H9 (cell line): Measurements from ENCODE around the gene IFNG-AS1. TPM values are rescaled to one million over a fixed set of nuclear protein-coding genes. Genes with fewer than 3 reads are reported as not detected.

Experiments used
- DNase-seq: peaks from one replicate; pipeline ENCODE4 v3.0.0-alpha.2; 2017
- H2AFZ ChIP-seq: one replicate; pipeline ENCODE4 v1.6.1; 2013; ENCODE audit warnings: mild to moderate bottlenecking, low read length, control low read depth, moderate library complexity
- H2AK5ac ChIP-seq: 2 replicates; pipeline ENCODE4 v1.6.1; 2013; ENCODE audit warnings: low read length, control low read depth, mixed read lengths; ENCODE audit not compliant: insufficient read length
- H2BK120ac ChIP-seq: one replicate; pipeline ENCODE4 v1.6.1; 2013; ENCODE audit warnings: low read depth, mild to moderate bottlenecking, low read length, control low read depth, inconsistent platforms; ENCODE audit not compliant: poor library complexity, severe bottlenecking
- H2BK12ac ChIP-seq: 2 replicates; pipeline ENCODE4 v1.6.1; 2013; ENCODE audit warnings: low read length, control low read depth, mixed read lengths, low read depth; ENCODE audit not compliant: insufficient read length
- H2BK15ac ChIP-seq: 2 replicates; pipeline ENCODE4 v1.6.1; 2013; ENCODE audit warnings: low read depth, low read length, control low read depth
- H2BK20ac ChIP-seq: one replicate; pipeline ENCODE4 v1.6.1; 2013; ENCODE audit warnings: low read depth, mild to moderate bottlenecking, low read length, control low read depth, inconsistent platforms; ENCODE audit not compliant: poor library complexity, severe bottlenecking
- H2BK5ac ChIP-seq: 2 replicates; pipeline ENCODE4 v1.6.1; 2013; ENCODE audit warnings: low read length, control low read depth, mixed read lengths; ENCODE audit not compliant: insufficient read length
- H3K14ac ChIP-seq: 2 replicates; pipeline ENCODE4 v1.6.1; 2013; ENCODE audit warnings: low read length, control low read depth; ENCODE audit not compliant: insufficient read depth
- H3K18ac ChIP-seq: 2 replicates; pipeline ENCODE4 v1.6.1; 2013; ENCODE audit warnings: low read depth, mild to moderate bottlenecking, mixed read lengths, low read length, control low read depth; ENCODE audit not compliant: insufficient read length
- H3K23ac ChIP-seq: 2 replicates; pipeline ENCODE4 v1.6.1; 2013; ENCODE audit warnings: low read length, control low read depth, mixed read lengths, low read depth; ENCODE audit not compliant: insufficient read length
- H3K23me2 ChIP-seq: 2 replicates; pipeline ENCODE4 v1.6.1; 2013; ENCODE audit warnings: low read depth, mild to moderate bottlenecking, mixed read lengths, low read length, control low read depth; ENCODE audit not compliant: insufficient read length, poor library complexity, severe bottlenecking
- H3K27ac ChIP-seq: 2 replicates; pipeline ENCODE4 v1.5.1; 2013; ENCODE audit warnings: low read length, control low read depth, mixed read lengths, low read depth; ENCODE audit not compliant: insufficient read length
- H3K27me3 ChIP-seq: 2 replicates; pipeline ENCODE4 v1.6.1; 2013; ENCODE audit warnings: low read length, control low read depth, inconsistent platforms; ENCODE audit not compliant: insufficient read depth
- H3K4ac ChIP-seq: 2 replicates; pipeline ENCODE4 v1.6.1; 2013; ENCODE audit warnings: low read depth, mild to moderate bottlenecking, control low read depth, inconsistent platforms, low read length, moderate library complexity
- H3K4me1 ChIP-seq: 2 replicates; pipeline ENCODE4 v1.6.1; 2013; ENCODE audit warnings: low read length, control low read depth, inconsistent platforms; ENCODE audit not compliant: insufficient read depth
- H3K4me2 ChIP-seq: 2 replicates; pipeline ENCODE4 v1.6.1; 2013; ENCODE audit warnings: low read length, control low read depth, mixed read lengths; ENCODE audit not compliant: insufficient read length, insufficient read depth
- H3K56ac ChIP-seq: 2 replicates; pipeline ENCODE4 v1.6.1; 2013; ENCODE audit warnings: low read depth, mild to moderate bottlenecking, mixed read lengths, low read length, control low read depth; ENCODE audit not compliant: insufficient read length
- H3K79me1 ChIP-seq: 2 replicates; pipeline ENCODE4 v1.6.1; 2013; ENCODE audit warnings: low read depth, mild to moderate bottlenecking, moderate library complexity, low read length, control low read depth, inconsistent platforms; ENCODE audit not compliant: insufficient read depth, poor library complexity, severe bottlenecking
- H3K79me2 ChIP-seq: 2 replicates; pipeline ENCODE4 v1.6.1; 2013; ENCODE audit warnings: low read length, control low read depth, inconsistent platforms; ENCODE audit not compliant: insufficient read depth
- H3K9ac ChIP-seq: 2 replicates; pipeline ENCODE4 v1.6.1; 2013; ENCODE audit warnings: low read length, control low read depth, mixed read lengths; ENCODE audit not compliant: insufficient read length; ENCODE audit errors: extremely low read depth
- H3K9me3 ChIP-seq: one replicate; pipeline ENCODE4 v1.6.1; 2013; ENCODE audit warnings: low read depth, low read length, inconsistent platforms; ENCODE audit not compliant: control insufficient read depth
- H3T11ph ChIP-seq: one replicate; pipeline ENCODE4 v1.6.1; 2013; ENCODE audit warnings: mild to moderate bottlenecking, low read length, control low read depth, inconsistent platforms
- H4K20me1 ChIP-seq: one replicate; pipeline ENCODE4 v1.6.1; 2013; ENCODE audit not compliant: control insufficient read depth, insufficient read length, insufficient read depth
- H4K5ac ChIP-seq: 2 replicates; pipeline ENCODE4 v1.6.1; 2013; ENCODE audit warnings: low read depth, mild to moderate bottlenecking, mixed read lengths, low read length, control low read depth; ENCODE audit not compliant: insufficient read length
- H4K8ac ChIP-seq: replicated peaks from 2 replicates; pipeline ENCODE4 v1.6.1; 2013; ENCODE audit warnings: low read length, control low read depth, mixed read lengths, low read depth; ENCODE audit not compliant: insufficient read length
- H4K91ac ChIP-seq: 2 replicates; pipeline ENCODE4 v1.6.1; 2013; ENCODE audit warnings: low read depth, mild to moderate bottlenecking, moderate library complexity, mixed read lengths, low read length, control low read depth; ENCODE audit not compliant: insufficient read length
- H3K27ac Mint-ChIP-seq, 3 experiments: 2 replicates in 2 of 3; 3 replicates in 1 of 3; pipeline ENCODE4 v1.8.0; 2020 to 2021; ENCODE audit warnings: mixed read lengths in 3 of 3, mild to moderate bottlenecking in 1 of 3, moderate library complexity in 1 of 3
- H3K27me3 Mint-ChIP-seq: 2 replicates; pipeline ENCODE4 v1.8.0; 2021; ENCODE audit warnings: low read depth, mild to moderate bottlenecking, moderate library complexity, mixed read lengths
- H3K36me3 Mint-ChIP-seq, 3 experiments: 2 replicates in 2 of 3; 3 replicates in 1 of 3; pipeline ENCODE4 v1.8.0; 2020 to 2021; ENCODE audit warnings: low read depth in 3 of 3, mixed read lengths in 3 of 3; ENCODE audit not compliant: insufficient read depth in 1 of 3
- H3K4me1 Mint-ChIP-seq, 2 experiments: 2 replicates each; pipeline ENCODE4 v1.8.0; 2020; ENCODE audit warnings: mixed read lengths in 2 of 2
- H3K4me3 Mint-ChIP-seq, 2 experiments: 2 replicates in 1 of 2; 3 replicates in 1 of 2; pipeline ENCODE4 v1.8.0; 2020 to 2021; ENCODE audit warnings: mild to moderate bottlenecking in 2 of 2, mixed read lengths in 2 of 2, moderate library complexity in 1 of 2
- H3K9me3 Mint-ChIP-seq, 2 experiments: 2 replicates in 1 of 2; 3 replicates in 1 of 2; pipeline ENCODE4 v1.8.0; 2020; ENCODE audit warnings: mild to moderate bottlenecking in 2 of 2, mixed read lengths in 2 of 2, moderate library complexity in 1 of 2
- CTCF ChIP-seq: fragments of 200-600 bp; sonication (generic); conservative IDR thresholded peaks from 3 replicates; pipeline ENCODE4 v1.8.0; 2021; ENCODE audit warnings: antibody characterized with exemption, mild to moderate bottlenecking
- WGBS: extraction: QIAGEN DNeasy Blood & Tissue Kit; methylation state at CpG from one replicate; pipeline ENCODE4 v1.1.7; 2013; ENCODE audit warnings: missing lambda C conversion rate, low lambda C conversion rate, mixed read lengths; ENCODE audit not compliant: insufficient read length; ENCODE audit errors: extremely low coverage; 5-methylcytosine and 5-hydroxymethylcytosine counted together
- total RNA-seq: library from RNA; stranded (reverse); gene quantifications from 2 replicates; pipeline ENCODE4 v1.2.1, GENCODE V29; 2021

The IFNG-AS1 gene
- total RNA-seq, 1 experiment from 2014 or later, result not detected

DNA sequence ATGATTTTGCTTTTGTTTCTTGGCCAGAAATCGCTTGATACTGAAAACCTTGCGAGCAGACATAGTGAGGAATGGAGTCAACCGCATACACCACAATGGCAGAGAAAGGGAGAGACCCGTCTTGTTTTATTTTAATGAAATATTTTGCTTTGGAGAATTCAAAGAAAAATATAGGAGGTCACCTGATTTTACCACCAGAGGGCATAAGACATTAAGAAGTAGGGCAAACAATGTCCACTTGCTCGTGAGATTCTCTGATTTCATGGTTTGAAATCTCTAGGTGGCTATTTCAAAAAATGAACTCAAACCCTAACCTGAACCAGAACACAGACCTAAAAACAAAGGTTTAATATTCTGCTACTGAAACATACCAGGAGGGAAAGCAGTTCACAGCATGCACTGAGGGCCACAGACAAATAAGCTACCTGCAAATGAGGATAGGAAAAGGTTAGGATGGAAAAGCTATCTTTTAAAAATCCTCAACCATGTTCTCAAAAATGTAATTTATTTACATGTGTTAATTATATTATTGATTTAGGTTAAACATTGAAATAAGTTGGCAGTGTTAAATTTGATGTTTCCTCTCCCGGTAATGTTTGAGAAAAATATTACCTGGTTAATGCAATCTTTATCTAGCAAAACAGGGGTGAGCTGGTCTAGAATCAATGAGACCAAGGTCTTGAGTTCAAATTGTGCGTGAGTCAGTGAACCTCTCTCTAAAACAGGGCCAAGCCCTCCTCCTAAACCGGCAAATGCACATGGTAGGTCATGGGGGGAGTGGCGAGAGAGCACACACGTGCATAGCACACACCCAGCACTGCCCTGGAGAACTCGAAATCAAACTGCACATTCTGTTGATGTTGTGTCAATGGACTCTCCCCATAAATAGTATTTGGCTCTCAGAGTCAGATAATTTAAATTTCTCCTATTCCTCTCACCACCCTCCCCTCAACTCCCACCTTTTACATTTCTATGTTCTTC lies 12.5 kb downstream of the IFNG-AS1 start:
- Histone ChIP-seq H2BK15ac (no peak overlapping the region), H4K5ac (no peak overlapping the region), H2BK120ac (no peak overlapping the region), H3K27me3 (no peaks in the 10 kb centered on the region), H3K9ac (no peak overlapping the region), H3K27ac (no peak overlapping the region), H2AFZ (no peak overlapping the region), H3K56ac (no peak overlapping the region), H3K4me1 (no peaks in the 10 kb centered on the region), H3K18ac (no peak overlapping the region), H3K4ac (no peak overlapping the region), H2BK5ac (no peak overlapping the region), H3K23me2 (no peaks in the 10 kb centered on the region), H3K79me2 (no peaks in the 10 kb centered on the region), H4K8ac (no peak overlapping the region), H4K91ac (no peak overlapping the region), H3K23ac (no peak overlapping the region), H3K14ac (no peak overlapping the region), H2BK12ac (no peak overlapping the region), H2AK5ac (no peak overlapping the region), H3T11ph (no peak overlapping the region), H3K4me2 (no peak overlapping the region), H2BK20ac (no peak overlapping the region), H3K79me1 (no peaks in the 10 kb centered on the region), H4K20me1 (no peaks in the 10 kb centered on the region), H3K9me3 (no peaks in the 10 kb centered on the region)
- no CpG with 5 or more reads among the region's 11 CpGs for WGBS
- peaks cover 6 to 13% of the 10 kb centered on the region in 2 experiments; a peak in 4 of 5 replicates for H3K9me3 Mint-ChIP-seq
- no peak overlapping the region for H3K27ac Mint-ChIP-seq
- peak; percentile 63 for TF ChIP-seq CTCF
- no peaks in the 10 kb centered on the region for H3K27me3 Mint-ChIP-seq
- H3K36me3 Mint-ChIP-seq, result peaks cover 0 to 11% (median 7%) of the 10 kb centered on the region in 3 experiments; a peak in 3 of 7 replicates
- H3K4me1 Mint-ChIP-seq, result no peaks in the 10 kb centered on the region
- DNase-seq, result no peak
- no peak overlapping the region for H3K4me3 Mint-ChIP-seq
